Suppressor macrophage (primary cell): ENCODE data around the gene SUN3.
"Not testable (repeated sequence)": the region's sequence is repeated elsewhere in the genome, so short reads cannot be mapped to it uniquely, and the experiment has no call there.

Experiments
- DNase-seq, 4 experiments: peaks; one replicate each; pipeline ENCODE4 v3.0.0-alpha.2; 2020 to 2022

Gene SUN3

DNA sequence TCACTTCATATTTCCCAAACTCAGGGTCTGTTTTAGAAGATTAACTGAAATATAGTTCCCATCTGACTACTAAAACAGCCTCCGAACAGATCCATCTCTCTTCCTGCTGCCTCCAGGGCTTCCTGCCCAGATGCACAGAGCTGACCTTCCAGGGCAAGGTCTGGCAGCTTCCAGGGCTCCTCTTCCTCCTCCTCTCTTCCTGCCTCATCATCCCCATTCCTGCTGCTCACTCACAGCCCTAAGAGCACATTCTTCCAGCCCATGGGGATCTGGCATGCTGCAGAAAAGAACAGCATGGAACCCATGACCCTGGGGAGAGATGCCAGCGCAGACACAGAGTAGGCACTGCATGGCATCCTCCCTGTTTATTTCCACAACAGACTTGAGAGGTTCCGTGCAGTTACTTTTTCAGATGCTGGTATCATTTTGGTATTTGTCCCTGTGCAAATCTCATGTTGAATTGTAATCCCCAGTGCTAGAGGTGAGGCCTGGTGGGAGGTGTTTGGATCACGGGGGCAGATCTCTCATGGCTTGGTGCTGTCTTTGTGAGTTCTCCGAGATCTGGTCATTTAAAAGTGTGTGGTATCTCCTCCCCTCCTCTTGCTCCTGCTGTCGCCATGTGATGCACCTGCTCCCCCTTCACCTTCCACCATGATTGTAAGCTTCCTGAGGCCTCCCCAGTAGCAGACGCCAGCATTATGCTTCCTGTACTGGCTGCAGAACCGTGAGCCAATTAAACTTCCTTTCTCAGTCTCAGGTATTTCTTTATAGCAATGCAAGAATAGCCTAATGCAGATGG is 85.0 kb downstream of the SUN3 start:
- DNase-seq, result no peak

DNA sequence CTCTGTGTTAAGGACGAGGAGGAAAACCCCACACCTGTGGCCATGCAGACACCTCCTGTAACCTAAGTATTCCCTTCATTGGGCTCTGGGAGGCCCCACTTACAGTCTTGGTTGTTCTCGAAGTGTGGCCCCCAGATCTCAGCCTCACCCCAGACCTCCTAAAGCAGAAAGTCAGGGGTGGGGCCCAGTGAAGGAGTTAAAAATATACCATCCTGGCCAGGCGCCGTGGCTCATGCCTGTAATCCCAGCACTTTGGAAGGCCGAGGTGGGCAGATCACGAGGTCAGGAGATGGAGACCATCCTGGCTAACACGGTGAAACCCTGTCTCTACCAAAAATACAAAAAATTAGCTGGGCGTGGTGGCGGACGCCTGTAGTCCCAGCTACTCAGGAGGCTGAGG is 86.3 kb downstream of the SUN3 start:
- DNase-seq, result not testable (repeated sequence)

DNA sequence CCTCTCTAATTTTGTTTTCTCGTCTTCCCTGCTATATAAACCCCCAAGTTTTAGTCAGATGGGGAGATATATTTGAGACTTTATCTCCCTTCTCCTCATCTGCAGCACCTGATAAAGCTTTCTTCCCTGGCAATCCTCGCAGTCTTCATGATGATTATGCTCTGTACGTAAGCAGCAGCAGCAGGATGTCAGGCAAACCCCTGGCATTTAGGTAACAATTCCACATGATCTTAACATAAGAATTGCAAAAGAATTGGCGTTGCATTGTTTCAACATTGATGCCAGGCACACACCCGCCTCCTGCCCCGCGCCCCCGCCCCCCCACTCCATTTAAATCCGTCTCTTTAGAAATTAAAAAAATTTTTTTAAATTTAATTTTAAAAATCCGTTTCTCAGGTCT is 86.8 kb downstream of the SUN3 start:
- peak; percentile 34 to 69 (median 52) for DNase-seq

DNA sequence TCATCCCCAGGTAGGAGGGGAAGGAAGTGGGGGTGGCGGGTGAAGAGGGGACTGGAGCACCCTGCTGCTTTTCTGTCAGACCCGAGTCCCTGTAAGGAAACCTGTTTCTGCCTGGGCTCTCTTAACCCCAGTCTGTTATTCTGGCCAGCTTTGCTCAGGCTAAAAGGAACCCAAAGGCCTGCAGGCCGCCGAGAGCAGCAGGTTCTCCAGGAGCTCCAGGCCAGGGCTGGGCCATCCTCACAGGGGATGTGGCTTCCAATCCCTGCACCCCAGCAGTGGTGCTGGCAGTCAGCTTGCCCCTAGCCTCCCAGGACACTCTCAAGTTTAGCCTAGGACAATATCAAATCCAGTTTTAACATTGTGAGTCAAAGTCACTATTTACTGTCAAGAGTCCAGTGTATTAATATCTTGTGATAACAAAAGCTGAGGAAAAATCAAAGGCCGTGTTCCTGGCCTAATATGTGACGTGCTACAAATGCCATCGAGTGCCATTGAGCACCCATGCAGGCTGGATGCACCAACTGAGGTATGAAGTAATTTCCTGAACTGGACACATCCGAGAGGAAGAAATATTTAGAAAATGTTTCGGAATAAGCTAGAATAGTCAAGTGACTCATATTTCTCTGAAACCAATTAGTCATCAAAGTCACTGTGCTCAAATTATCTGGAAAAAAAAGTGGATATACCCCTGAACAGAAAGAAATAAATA is 87.6 kb downstream of the SUN3 start:
- peak; percentile 90 to 97 (median 93) for DNase-seq

DNA sequence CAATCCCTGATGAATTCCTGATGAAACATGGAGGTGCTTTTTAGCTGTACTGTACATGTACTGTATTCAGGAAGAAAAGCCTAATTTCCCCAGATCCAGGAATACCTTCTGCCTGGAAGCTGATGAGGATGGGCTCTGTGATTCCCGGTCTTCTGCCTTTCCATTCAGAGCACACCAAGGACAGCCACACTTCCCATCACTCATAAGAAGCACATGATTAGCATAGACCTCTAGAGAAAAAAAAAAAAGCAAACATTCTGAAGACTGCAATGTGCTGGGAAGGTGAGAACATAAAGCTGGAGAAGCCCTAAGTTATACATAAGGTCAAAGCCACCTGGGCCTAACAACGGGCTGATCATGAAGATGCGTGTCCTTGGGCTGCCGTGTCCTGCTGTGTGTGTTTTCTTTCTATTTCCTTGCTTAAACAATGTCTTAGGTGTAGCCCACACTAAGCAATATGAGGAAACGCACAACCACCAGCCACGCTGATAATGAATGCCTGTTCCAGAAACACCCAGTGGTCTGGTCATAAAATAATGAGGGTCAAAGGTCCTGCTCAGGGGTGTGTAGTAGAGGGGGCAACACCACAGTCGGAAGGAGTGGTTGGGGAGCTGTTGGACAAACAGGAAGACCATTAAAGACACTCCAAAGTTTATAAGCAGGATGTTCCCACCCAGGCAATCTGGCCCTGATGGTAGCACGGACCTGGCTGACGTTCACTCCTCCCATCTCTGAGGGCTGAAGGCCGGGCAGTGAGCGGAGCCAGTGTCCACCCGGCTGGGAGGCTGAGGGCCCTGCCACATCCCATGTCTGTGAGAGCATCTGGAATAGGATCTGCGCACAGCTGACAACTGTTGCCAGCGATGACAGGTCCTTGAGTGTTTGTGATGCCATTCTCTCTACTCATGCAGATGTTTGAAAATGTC is 88.6 kb downstream of the SUN3 start:
- no peak for DNase-seq

DNA sequence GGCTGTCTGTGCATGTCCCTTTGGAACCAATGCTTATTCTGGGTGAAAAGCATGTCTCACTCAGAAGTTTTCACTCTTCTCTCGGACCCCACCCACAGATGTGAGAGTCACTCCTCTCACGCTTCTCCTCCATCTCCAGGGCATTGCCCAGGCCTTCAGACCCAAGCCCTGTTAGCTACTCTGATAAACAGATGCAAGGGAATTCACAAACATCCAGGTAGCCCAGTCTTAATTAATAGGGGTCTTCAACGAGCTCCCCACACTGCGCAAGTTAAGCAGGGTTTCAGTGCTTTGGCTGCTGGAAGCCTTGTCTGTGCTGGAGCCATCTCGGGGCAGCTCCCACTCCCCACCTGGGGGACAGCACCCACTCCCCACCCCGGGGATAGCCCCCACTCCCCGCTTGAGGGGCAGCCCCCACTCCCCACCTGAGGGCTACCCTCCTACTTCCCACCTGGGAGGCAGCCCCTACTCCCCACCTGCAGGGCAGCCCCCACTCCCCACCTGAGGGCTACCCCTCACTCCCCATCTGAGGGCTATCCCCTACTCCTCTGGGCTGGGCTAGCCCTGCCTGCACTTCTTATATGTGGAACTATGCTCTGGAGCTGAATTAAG is 89.4 kb downstream of the SUN3 start:
- DNase-seq, result no peak

DNA sequence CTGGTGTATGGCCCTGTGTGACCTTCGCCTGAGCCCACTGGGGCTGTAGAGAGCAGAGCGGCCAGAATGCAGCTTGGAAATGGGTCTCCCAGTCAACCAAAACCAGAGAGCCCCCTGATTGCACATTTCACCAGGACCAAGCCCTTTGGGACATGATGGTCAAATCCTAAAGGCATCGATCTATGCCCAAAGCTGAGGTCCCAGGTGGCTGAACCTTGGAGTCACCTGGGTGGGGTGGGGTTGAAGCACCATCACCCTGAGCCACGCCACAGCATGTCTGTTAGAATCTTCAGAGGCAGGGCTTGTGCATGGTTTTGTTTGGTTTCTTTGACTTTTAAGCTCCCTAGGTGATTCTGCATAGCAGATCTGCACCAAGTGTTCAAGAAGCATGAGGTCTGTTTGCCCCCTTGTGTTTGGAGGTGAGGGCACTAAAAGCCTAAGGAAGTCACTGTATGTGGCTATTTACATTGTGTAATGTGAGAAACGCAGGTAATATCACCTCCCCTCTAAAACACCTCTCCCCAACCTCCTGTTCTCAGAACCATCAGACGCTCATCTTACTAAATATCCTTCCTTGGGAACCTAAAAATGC is 90.2 kb downstream of the SUN3 start:
- no peak for DNase-seq

DNA sequence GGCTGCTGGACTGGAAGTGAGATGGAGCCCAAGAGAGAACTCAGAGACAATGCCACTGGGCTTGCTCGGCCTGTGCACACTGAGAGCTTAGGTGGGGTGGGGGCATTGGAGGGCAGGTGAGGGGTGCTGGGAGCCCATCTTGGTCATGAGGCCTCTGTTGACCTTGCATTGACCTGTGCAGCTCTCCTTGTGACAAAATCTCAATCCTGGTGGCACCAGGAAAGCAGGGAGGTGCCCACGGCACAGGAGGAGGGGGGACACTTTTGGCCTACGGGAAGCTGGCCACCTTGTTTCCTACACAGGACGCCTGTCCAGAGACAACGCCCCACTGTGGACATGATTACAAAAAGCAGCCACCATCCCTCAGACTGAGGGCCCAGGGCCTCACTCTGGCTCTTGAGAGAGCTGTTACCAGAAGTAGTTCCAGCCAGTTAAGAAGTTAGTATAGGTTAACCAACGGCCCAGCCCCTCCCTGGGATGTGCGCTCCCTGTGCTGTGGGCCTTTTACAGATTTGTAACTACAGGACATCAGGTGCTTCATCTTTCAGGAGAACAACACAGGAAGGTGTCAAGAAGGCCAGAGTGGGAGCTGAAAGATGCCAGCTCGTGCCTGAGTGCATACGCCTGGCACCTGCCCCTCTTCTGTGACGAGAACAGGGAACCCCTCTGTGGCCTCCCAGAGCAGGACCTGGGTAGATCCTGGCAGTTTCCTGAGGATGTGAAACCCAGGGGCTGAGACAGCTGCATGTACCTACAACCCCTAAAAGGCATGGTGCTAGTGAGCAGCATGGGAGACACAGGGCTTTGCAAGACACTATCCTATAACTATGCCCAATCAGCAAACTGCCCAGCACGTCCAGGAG is 91.0 kb downstream of the SUN3 start:
- no peak for DNase-seq
